Middle frontal gyrus (tissue), 1 donor: ENCODE measurements around the gene MACROD1.

ENCODE experiments used
- DNase-seq: peaks from one replicate; pipeline ENCODE4 v3.0.0-alpha.2; 2015; ENCODE audit warnings: low spot score; ENCODE audit errors: extremely low spot score

Gene MACROD1

GRCh38 chr11:64077607-64078006, 88.3 kb downstream of the MACROD1 start:
- DNase-seq: no peak

DNA sequence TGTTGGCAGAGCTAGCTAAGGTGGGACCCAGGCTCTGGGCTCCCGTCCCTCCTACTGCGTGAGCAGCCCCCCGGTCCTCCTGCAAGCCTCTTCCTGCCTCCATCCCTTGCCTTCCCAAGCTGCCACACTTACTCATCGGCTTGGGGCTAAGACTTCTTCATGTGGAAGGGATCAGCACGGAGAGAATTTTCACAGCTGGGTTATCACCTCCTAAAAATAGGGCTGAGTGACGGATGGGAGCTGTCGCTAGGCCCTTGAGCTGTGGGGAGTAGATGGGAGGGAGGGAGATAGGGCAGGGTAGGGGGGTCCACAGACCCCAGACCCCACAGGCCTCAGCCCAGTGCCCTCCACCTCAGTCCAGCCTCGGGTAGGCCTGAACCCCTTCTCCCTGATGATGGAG, 89.2 kb downstream of the MACROD1 start:
- no peak for DNase-seq

DNA sequence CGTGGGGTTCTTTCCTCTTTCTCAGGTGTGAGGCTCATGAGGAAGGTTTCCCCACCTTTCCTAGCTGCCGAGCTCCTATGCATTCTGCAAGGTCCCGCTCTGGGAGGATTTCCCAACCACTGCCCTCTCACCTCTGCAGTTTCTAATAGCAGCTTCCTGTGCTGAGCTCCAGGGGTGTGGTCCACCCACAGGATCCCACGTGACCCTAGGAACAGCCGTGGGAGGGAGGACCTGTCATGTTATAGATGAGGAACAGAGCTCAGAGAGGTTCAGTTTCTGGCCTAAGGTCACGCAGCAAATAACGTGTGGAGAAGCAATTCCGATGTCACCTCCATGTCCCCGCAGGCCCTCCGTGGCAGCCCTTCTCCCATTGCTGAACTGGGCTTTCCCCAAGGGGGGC, 91.7 kb downstream of the MACROD1 start:
- no peak for DNase-seq

GRCh38 chr11:64073542-64073941, 92.4 kb downstream of the MACROD1 start:
- no peak for DNase-seq

DNA sequence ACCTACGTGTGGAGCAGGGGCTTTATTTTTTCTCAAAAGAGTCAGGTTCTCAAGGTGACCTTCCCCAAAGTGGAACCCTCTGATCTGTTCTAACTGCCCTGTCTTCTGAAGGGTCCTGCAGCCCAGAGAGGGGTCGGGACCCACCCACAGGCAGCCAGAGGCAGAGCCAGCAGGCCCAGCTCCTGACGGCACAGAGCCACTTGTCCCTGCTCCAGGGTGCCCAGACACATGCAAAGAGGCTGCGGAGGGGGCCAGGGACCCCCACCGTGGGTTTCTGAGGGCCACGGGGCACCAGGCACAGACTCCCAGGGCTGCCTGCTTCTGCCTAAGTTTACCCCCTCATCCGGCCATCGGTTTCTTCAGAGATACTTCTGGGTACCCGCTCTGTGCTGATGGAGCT, 93.0 kb downstream of the MACROD1 start:
- DNase-seq: no peak

DNA sequence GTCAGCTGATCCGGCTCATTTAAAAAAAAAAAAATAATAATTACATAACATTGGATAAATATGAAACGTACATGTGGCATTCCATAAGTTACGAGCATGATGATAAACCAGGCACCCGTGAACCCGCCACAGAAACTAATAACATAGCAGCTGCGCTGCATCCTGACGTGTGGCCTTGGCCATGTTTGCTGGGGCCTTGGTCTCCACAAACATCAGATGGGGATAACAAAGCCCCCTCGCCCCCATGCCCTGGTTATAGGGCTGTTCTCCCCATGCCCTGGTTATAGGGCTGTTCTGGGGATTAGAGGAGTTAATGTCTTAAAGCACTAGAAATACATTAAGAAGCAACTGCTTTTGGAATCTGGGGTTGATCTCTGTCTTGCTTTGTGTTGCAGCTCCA, 93.5 kb downstream of the MACROD1 start:
- DNase-seq: no peak

- DNase-seq: no peak
Observed at GRCh38 chr11:64071849-64072248, 94.1 kb downstream of the MACROD1 start.

- no peak for DNase-seq
Observed at GRCh38 chr11:64070314-64070681, 95.6 kb downstream of the MACROD1 start.

- DNase-seq: no peak
Observed at GRCh38 chr11:64069401-64070313, 96.3 kb downstream of the MACROD1 start.

DNA sequence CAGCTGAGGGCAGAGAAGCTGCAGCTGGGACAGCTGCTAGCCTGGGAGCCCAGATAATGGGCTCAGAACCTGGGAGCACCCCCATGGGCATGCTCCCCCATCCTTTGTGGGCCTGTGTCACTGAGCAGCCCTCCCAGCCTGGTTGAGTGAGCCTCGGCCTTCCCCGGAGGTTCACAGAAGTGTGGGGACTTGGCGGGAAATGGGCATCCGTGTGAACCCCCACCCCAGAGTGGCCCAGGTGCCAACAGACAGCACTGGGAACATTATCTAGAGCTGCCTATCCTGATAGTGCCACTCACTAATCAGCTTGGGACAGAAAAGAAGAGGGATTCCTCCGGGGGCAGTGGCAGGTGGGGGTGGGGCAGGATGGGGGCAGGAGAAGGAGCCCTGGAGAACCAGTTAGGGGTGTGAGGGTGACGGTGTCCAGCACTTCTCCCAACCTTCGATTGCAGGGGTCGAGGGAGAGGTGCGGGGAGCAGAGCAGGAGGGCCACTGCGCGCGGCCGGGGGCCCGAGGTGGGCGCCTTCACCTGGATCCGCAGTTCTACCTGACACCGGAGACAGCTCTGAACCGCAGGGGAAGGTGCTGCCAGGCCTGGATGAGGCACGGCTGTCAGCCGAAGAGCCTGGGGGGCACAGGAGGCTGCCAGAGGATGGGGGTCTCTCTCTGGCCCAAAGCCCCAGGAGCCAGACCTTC, 97.1 kb downstream of the MACROD1 start:
- no peak for DNase-seq

DNA sequence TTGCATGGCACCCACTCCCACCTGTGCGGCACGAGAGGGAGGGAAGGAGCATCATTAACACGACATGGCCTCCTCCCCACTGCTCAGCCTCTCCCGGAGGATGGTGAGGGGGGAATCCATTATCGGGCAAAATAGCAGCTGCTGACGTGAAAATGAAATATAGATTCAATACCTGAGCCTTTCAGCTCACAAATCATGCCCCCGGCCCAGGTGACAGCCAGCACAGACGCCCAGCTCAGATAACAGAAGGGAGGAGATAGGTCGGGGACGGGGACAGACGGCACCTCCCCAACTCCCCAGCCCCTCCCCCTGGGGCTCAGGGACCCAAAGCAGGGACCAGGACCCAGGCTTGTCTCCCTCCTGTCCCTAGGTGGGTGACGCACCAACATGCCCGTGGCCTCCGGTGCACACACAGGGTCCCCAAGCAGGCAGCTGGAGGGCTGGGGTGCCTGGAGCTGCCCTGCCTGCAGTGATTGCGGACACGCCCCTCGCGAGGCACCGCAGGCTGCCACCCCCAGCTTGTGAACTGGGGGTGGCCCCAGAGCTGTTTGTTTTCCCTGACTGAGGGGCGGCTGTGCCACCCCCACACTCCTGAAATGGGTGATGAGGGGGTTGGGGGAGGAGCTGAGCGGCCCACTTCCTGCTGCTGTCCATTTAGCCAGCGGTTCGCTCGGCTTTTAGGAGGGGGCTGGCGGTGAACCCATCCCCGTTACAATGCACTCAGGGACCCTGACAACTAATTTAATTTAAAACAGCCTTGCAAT, 98.5 kb downstream of the MACROD1 start:
- no peak for DNase-seq

- no peak for DNase-seq
Observed at GRCh38 chr11:64065712-64066111, 100.2 kb downstream of the MACROD1 start.

DNA sequence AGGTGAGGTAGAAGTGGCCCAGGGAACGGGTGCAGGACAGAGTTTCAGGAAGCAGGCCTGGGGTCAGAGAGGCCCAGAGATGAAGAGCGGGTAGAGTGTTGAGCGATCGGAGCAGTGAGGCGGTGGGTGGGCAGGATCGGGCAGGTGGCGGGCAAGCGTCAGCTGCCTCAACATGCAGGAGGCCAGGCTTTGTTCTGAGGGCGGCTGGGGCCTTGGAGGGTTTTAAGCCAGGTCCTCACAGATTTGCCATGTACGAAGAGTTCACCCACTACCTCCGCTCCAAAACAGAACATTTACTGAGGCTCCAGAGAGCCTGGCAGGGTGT, 100.8 kb downstream of the MACROD1 start:
- DNase-seq: no peak

DNA sequence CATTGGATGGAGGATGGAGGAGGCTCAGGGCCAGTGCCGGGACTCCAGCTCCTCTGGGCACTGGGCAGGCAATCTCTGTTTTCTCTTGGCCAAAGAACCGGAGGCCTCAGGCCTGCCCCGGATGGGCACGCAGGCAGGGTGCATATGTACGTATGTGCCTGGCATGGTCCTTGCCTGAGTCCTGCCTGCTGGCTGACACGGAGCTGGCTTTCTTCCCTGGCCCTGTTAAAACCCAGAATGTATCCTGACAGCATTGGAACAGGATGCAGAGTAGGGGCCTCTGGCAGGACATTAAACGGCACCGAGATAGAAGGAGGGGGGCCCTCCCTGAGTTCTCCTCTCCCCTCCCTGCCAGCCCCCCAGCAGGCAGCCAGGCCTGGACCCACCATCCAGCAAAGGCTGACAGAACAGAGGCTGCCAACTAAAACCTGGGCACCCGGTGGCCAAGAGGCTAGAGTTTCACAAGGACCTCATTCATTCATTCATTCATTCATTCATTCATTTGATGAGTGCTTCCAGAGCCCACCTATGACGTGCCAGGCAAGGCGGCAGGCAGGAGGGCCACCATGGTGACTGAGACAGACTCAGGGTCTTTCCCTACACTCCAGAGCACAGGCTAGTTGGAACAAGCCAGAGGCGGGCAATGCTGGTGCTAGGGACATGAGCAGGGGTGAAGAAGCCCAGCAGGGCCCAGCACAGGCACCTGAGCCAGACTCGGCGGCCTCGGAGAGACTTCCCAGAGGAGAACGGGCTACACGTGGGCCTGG, 101.4 kb downstream of the MACROD1 start:
- DNase-seq: no peak

DNA sequence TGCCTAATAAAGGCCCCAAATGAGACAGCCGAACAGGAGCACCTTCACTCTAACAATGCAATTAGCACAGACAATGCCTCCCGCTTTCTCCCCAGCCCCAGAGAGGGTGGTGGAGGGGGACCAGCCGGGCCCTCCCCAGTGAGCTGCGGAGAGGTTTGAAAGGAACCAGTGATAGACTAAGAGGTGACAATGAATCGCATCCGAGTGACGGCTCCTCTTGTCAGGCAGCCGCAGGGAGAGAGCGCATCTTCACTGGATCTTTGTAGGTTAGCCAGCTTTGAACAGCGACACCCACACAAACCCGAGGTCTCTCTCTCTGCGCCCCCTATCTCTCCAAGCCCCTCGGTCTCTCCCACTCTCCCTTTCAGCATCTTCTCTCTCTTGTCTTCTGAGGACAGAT, 102.1 kb downstream of the MACROD1 start:
- no peak for DNase-seq

DNA sequence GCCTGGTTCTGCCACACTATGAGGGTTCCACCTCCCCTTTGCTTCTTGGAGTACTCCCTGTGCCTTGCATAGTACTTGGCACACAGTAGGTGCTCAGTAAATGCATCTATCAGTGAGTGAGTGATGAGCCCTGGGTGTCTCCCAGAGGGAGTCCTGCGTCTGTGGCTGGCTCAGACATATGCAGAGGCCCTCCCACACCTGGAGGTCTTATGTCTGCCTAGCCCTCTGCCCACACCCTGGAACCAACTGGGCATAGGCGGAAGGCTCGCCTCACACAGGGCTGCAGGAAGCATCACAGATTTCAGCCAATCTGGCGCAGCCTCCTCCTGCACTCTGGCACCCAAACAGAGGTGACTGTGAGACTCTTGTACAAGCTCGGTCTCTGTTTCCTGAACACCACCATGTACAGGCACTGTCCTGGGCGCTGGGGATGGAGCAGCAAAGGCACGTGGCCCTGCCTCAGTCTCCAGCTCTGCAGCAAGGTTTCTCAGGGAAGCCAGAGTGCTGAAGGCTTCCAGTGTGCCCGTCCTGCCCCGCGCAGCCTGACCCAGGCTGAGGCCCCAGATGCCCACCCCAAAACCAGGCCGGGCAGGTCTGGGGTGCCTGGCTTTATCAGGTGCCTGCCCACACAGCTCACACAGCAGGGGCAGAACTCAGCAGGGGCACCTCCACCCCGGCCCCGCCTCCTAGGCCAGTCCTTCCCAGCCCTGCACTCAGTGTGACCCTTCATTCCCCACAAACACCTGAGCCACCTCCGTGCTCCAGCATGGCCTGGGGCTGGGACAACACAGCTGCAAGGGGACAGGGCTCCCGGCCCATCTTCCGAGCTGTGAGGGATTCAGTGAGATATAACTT, 103.5 kb downstream of the MACROD1 start:
- DNase-seq: no peak

- no peak for DNase-seq
Observed at GRCh38 chr11:64060861-64061444, 105.0 kb downstream of the MACROD1 start.

DNA sequence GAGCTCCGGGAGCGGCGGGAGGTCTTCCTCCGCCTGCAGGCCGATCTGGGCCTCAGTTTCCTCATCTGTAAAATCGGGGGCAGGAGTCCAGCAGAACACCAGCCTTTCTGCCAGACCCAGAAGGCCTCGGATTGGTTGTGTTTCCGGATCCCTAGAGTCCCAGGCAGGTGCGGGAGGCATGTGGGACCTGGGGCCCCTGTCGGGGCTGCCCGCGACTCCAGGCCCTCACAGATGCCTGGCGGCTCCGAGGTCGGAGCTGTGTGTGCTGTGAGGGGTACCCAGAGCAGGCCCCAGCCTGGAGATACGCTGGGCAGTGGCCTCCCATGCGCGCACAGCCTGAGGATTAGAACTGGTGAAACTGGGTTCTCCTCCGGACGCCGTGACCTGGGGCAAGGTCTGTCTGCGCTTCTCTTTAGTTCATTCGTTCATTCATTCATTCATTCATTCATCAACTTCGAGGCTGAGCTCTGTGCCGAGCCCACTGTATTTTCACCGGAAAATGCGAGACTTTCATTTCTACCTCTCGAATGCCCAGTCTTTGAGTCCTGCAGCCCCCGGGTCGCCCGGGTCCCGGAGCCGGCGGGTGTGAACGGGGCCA, 105.6 kb downstream of the MACROD1 start:
- no peak for DNase-seq

GRCh38 chr11:64059339-64060140, 106.4 kb downstream of the MACROD1 start:
- no peak for DNase-seq
